HL-60 (cell line): ENCODE results near the gene RFXAP.

ENCODE experiments used
- DNase-seq, 2 experiments: peaks; one replicate each; pipeline ENCODE4 v3.0.0-alpha.2; 2010 to 2020; ENCODE audit warnings: low read depth in 1 of 2, low spot score in 1 of 2
- H3K27ac ChIP-seq: fragments of 250-450 bp; sonication (Bioruptor Pico); replicated peaks from 2 replicates; pipeline ENCODE4 v1.5.1; 2020; ENCODE audit warnings: mild to moderate bottlenecking, moderate library complexity
- H3K27me3 ChIP-seq: fragments of 250-450 bp; sonication (Bioruptor Pico); 2 replicates; pipeline ENCODE4 v1.5.1; 2021; ENCODE audit warnings: mild to moderate bottlenecking, moderate library complexity; ENCODE audit not compliant: insufficient read depth, poor library complexity, severe bottlenecking
- H3K4me3 ChIP-seq: replicated peaks from 2 replicates; pipeline ENCODE4 v1.5.1; 2011; ENCODE audit warnings: mild to moderate bottlenecking, control low read depth, low read length; ENCODE audit not compliant: insufficient read depth
- GABPA ChIP-seq: IDR thresholded peaks from 2 replicates; pipeline ENCODE4 v1.6.1; 2012; ENCODE audit warnings: low read depth
- POLR2AphosphoS5 ChIP-seq: IDR thresholded peaks from 2 replicates; pipeline ENCODE4 v1.6.1; 2012; ENCODE audit warnings: low read depth
- SPI1 ChIP-seq: IDR thresholded peaks from 2 replicates; pipeline ENCODE4 v1.6.1; 2012; ENCODE audit warnings: low read depth, mild to moderate bottlenecking, borderline replicate concordance
- long read RNA-seq: library from polyadenylated mRNA; unstranded; transcript quantifications from one replicate; pipeline ENCODE4 v2.0.0, GENCODE V29; 2020
- TF ChIP-seq, protein P1 (sequence below): IDR thresholded peaks from one replicate; pipeline ENCODE4 v1.5.1; 2011; ENCODE audit warnings: low read length, control low read depth, inconsistent platforms; ENCODE audit not compliant: insufficient read depth
- TF ChIP-seq, protein P2 (sequence below): IDR thresholded peaks from 2 replicates; pipeline ENCODE4 v1.6.1; 2012; ENCODE audit warnings: low read depth; ENCODE audit not compliant: insufficient replicate concordance

Gene RFXAP
- long read RNA-seq, partial matches to known transcripts = 0 of 2 reads
- long read RNA-seq, other reads (novel, unspliced or antisense) = 2 of 2 reads

DNA sequence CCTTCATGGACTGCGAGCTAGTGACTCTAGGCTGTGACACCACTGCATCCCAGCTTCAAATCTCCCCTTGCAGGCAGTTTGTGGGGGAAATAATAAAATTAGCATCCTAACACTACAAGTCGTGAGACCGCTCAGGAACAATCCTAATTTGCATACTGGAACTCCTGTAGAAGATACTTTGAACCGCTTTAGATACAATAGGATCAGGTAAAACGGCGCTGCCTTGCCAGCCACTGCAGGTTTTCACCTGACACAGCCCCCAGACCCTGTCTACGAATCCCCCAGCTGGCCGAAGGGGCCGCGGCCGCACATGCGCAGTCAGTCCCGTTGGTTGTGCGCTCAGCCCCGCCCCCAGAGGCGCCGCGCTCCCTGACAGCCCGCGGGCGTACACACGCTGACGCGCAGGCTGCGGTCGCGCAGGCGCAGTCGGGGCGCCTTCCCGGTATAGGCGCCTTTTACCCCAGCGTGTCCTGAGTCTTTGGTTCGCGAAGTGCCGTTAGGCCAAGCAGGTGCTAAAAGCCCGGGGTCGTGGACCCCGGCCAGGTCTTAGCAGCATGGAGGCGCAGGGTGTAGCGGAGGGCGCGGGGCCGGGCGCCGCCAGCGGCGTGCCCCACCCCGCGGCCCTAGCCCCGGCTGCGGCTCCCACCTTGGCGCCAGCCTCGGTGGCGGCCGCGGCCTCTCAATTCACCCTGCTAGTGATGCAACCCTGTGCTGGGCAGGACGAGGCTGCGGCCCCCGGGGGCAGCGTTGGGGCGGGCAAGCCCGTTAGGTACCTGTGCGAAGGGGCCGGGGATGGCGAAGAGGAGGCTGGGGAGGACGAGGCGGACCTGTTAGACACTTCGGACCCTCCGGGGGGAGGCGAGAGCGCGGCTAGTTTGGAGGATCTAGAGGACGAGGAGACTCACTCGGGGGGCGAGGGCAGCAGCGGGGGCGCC, at the start of gene RFXAP:
Gene RFXAP, plus strand, starts transcription at position 419 of the 935 bp plus-strand sequence. Its CDS starts 136 bp downstream, at position 555.
- Histone ChIP-seq H3K27me3 (no peaks in the 10 kb centered on the region), H3K27ac (peak within 1 kb of the TSS; percentile 85), H3K4me3 (peak within 1 kb of the TSS; percentile 89)
- TF ChIP-seq SPI1 (no peak), POLR2AphosphoS5 (peak; percentile 59; the same call in 1 of the 2 replicates)
- peak; percentile 65 to 89 for DNase-seq

DNA sequence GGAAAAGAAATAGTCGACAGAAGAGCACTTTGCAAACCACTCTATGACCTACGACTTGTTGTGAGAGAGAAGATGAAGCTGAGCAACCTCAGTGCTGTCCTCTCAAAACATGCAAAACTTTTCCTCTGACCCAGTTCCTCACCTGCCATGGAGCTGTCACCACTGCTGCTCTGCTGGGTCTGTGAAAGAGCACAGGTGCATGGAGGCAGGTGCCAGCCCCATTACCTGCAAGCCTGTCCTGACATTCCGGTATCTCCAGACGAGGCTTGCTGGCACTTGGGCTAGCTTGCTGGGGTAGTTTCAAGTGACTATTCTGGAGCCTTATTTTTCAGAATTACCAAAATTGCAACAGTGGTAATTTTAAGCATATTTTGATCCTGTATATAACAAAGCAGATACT, 49.5 kb upstream of the RFXAP start:
- Histone ChIP-seq H3K27me3 (no peaks in the 10 kb centered on the region), H3K27ac (no peak overlapping the region), H3K4me3 (no peak overlapping the region)
- TF ChIP-seq, protein P1, sequence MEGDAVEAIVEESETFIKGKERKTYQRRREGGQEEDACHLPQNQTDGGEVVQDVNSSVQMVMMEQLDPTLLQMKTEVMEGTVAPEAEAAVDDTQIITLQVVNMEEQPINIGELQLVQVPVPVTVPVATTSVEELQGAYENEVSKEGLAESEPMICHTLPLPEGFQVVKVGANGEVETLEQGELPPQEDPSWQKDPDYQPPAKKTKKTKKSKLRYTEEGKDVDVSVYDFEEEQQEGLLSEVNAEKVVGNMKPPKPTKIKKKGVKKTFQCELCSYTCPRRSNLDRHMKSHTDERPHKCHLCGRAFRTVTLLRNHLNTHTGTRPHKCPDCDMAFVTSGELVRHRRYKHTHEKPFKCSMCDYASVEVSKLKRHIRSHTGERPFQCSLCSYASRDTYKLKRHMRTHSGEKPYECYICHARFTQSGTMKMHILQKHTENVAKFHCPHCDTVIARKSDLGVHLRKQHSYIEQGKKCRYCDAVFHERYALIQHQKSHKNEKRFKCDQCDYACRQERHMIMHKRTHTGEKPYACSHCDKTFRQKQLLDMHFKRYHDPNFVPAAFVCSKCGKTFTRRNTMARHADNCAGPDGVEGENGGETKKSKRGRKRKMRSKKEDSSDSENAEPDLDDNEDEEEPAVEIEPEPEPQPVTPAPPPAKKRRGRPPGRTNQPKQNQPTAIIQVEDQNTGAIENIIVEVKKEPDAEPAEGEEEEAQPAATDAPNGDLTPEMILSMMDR = no peak
- no peak for TF ChIP-seq POLR2AphosphoS5
- TF ChIP-seq, protein P2, sequence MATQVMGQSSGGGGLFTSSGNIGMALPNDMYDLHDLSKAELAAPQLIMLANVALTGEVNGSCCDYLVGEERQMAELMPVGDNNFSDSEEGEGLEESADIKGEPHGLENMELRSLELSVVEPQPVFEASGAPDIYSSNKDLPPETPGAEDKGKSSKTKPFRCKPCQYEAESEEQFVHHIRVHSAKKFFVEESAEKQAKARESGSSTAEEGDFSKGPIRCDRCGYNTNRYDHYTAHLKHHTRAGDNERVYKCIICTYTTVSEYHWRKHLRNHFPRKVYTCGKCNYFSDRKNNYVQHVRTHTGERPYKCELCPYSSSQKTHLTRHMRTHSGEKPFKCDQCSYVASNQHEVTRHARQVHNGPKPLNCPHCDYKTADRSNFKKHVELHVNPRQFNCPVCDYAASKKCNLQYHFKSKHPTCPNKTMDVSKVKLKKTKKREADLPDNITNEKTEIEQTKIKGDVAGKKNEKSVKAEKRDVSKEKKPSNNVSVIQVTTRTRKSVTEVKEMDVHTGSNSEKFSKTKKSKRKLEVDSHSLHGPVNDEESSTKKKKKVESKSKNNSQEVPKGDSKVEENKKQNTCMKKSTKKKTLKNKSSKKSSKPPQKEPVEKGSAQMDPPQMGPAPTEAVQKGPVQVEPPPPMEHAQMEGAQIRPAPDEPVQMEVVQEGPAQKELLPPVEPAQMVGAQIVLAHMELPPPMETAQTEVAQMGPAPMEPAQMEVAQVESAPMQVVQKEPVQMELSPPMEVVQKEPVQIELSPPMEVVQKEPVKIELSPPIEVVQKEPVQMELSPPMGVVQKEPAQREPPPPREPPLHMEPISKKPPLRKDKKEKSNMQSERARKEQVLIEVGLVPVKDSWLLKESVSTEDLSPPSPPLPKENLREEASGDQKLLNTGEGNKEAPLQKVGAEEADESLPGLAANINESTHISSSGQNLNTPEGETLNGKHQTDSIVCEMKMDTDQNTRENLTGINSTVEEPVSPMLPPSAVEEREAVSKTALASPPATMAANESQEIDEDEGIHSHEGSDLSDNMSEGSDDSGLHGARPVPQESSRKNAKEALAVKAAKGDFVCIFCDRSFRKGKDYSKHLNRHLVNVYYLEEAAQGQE = no peak
- TF ChIP-seq GABPA = no peak
- no peak for TF ChIP-seq SPI1
- no peak for DNase-seq

DNA sequence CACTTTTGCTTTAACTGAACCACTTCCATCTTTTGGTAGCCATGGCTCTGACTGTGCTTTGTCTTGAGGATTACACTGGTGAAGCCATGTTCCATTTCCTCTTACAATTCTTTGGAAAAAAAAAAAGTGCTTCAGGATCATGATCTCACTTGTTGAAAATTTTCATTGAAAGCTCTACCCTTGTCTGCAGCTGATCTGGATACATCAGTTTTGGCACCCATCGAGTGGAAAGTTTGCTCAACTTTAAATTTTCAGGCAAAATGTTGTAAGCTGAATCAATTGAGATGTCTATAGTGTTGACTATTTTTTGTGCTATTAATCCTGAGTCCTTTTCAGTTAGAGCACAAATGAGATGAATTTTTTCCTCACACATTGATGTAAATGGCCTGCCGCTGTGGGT, 48.3 kb upstream of the RFXAP start:
- no peaks in the 10 kb centered on the region for H3K27me3 ChIP-seq
- H3K27ac ChIP-seq = no peak overlapping the region
- TF ChIP-seq GABPA (no peak), POLR2AphosphoS5 (no peak), SPI1 (no peak)
- TF ChIP-seq, protein P1 = no peak
- TF ChIP-seq, protein P2 = no peak
- no peak for DNase-seq
- H3K4me3 ChIP-seq = no peak overlapping the region

- Histone ChIP-seq H3K4me3 (no peak overlapping the region), H3K27me3 (no peaks in the 10 kb centered on the region), H3K27ac (no peak overlapping the region)
- TF ChIP-seq, protein P2 = no peak
- no peak for TF ChIP-seq SPI1
- DNase-seq = no peak
Measured at GRCh38 chr13:36772853-36773252, 46.2 kb upstream of the RFXAP start.
